ENCODE data around the gene SMIM43.

The SMIM43 gene

DNA sequence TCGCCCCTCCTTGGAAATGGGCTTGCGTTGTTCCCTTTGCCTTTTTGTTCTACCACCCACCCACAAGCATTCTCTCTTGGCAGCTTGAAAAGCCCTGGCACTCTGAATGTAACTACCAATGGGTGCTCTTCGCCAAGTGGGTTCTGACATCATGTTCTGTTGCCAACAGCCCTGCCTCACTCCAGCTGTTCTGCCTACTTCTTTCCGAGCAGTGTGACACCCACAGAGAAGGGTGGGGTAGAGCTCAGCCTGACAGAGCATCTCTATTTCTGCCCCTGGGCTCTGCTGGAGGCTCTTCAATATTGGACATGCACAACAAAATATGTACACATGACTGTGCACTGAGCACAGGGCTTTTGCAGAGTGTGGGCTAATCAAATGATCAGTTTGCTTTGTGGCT, 20.5 kb upstream of the SMIM43 start:
- DNase-seq (ENCODE audit: low read depth, low spot score), result peak; percentile 45
- TF ChIP-seq CTCF (IDR thresholded peaks at IDR 0.05; ENCODE audit: low read depth, low read length), result no peak
- in situ Hi-C loops (cut with HindIII; ENCODE audit: low sequenced_read_pairs), result no loop called here
- no peak overlapping the region for H3K4me3 ChIP-seq (ENCODE audit: low read depth, low read length)

DNA sequence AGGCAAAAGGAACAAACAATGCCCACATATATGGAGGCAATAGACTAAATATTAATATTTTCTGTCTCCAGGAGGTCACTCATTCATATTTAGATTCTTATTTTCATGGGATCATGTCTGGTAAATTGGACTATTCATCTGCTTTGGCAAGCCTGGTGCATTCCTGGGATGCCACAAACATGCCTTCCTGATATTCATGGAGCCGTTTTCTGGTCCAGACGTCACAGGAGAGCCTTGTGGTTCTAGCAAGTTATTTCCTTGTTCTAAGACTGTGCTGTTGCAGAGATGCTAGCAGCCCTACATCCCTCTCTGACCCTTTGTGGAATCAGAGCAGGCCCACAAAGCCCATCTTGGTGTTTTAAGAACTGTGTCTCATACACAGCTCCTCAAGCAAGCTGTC, 20.0 kb upstream of the SMIM43 start:
- no peak overlapping the region for H3K4me3 ChIP-seq (ENCODE audit: low read depth, low read length)
- no peak for TF ChIP-seq CTCF (IDR thresholded peaks at IDR 0.05; ENCODE audit: low read depth, low read length)
- DNase-seq (ENCODE audit: low read depth, low spot score), result peak; percentile 94
- in situ Hi-C loops (cut with HindIII; ENCODE audit: low sequenced_read_pairs), result no loop called here

DNA sequence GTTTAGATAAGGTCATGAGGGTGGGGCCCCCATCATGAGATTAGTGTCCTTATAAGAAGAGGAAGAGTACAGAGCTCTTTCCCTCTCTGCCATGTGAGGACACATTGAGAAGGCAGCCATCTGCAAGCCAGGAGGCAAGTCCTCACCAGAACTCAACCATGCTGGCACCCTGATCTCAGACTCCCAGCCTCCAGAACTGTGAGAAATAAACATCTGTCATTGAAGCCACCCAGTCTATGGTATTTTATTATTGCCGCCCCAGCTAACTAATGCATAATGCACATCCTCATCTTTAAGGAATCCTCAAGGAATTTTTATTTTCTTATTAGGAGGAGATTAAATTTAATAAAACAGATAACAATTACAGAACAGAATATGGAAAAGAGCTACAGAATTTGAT, 19.4 kb upstream of the SMIM43 start:
- DNase-seq (ENCODE audit: low read depth, low spot score), result no peak
- TF ChIP-seq CTCF (IDR thresholded peaks at IDR 0.05; ENCODE audit: low read depth, low read length), result no peak
- no peak overlapping the region for H3K4me3 ChIP-seq (ENCODE audit: low read depth, low read length)
- in situ Hi-C loops (cut with HindIII; ENCODE audit: low sequenced_read_pairs), result no loop called here

GRCh38 chr4:121783210-121783609, 18.2 kb upstream of the SMIM43 start:
- no peak for DNase-seq (ENCODE audit: low read depth, low spot score)
- TF ChIP-seq CTCF (IDR thresholded peaks at IDR 0.05; ENCODE audit: low read depth, low read length), result no peak
- no peak overlapping the region for H3K4me3 ChIP-seq (ENCODE audit: low read depth, low read length)
- in situ Hi-C loops (cut with HindIII; ENCODE audit: low sequenced_read_pairs), result no loop called here

- DNase-seq (ENCODE audit: low read depth, low spot score), result no peak
- TF ChIP-seq CTCF (IDR thresholded peaks at IDR 0.05; ENCODE audit: low read depth, low read length), result no peak
- H3K4me3 ChIP-seq (ENCODE audit: low read depth, low read length), result no peak overlapping the region
- in situ Hi-C loops (cut with HindIII; ENCODE audit: low sequenced_read_pairs), result no loop called here
Observed at GRCh38 chr4:121778991-121779628, 14.1 kb upstream of the SMIM43 start.

- TF ChIP-seq CTCF (IDR thresholded peaks at IDR 0.05; ENCODE audit: low read depth, low read length), result no peak
- no peak for DNase-seq (ENCODE audit: low read depth, low spot score)
Observed at GRCh38 chr4:121777625-121778024, 12.7 kb upstream of the SMIM43 start.

More at GRCh38 chr4:121777625-121778024, 12.7 kb upstream of the SMIM43 start:
- in situ Hi-C loops (cut with HindIII; ENCODE audit: low sequenced_read_pairs), result no loop called here
- H3K4me3 ChIP-seq (ENCODE audit: low read depth, low read length), result no peak overlapping the region

All from astrocyte of the spinal cord (primary cell).